Liver (tissue), 9 donors: ENCODE data around the gene CDKL5. TPM values are rescaled to one million over a fixed set of nuclear protein-coding genes. Genes with fewer than 3 reads are reported as not detected.
A peak's percentile ranks its signal among the peaks of the same experiment; 100 is the strongest.

Experiments used
- DNase-seq: peaks from one replicate; pipeline ENCODE4 v3.0.0-alpha.2; 2017; ENCODE audit warnings: low spot score
- H3K27ac ChIP-seq, 2 donors: one replicate each; pipeline ENCODE4 v1.7.0; 2013; ENCODE audit warnings: inconsistent platforms in 2 of 2, low read length in 2 of 2, control low read depth in 1 of 2, low read depth in 1 of 2, mild to moderate bottlenecking in 1 of 2
- H3K27me3 ChIP-seq, 4 donors: one replicate each; pipeline versions ENCODE4 v1.6.1 to v1.7.0; 2013; ENCODE audit warnings: low read length in 3 of 4, inconsistent platforms in 1 of 4, mild to moderate bottlenecking in 1 of 4, moderate library complexity in 1 of 4; ENCODE audit not compliant: control insufficient read depth in 4 of 4, insufficient read depth in 4 of 4
- H3K36me3 ChIP-seq, 4 donors: one replicate each; pipeline versions ENCODE4 v1.6.1 to v1.7.0; 2013; ENCODE audit warnings: low read length in 3 of 4, mild to moderate bottlenecking in 3 of 4, low read depth in 1 of 4, moderate library complexity in 1 of 4; ENCODE audit not compliant: control insufficient read depth in 4 of 4, insufficient read depth in 3 of 4
- H3K4me1 ChIP-seq, 4 donors: one replicate each; pipeline versions ENCODE4 v1.6.1 to v1.7.0; 2013; ENCODE audit warnings: low read length in 3 of 4, mild to moderate bottlenecking in 3 of 4, moderate library complexity in 1 of 4; ENCODE audit not compliant: control insufficient read depth in 4 of 4, insufficient read depth in 4 of 4
- H3K4me3 ChIP-seq, 3 donors: one replicate each; pipeline versions ENCODE4 v1.6.1 to v1.7.0; 2013; ENCODE audit warnings: low read length in 3 of 3, control low read depth in 1 of 3, low read depth in 1 of 3, mild to moderate bottlenecking in 1 of 3
- H3K9ac ChIP-seq, 2 donors: one replicate each; pipeline ENCODE4 v1.7.0; 2013; ENCODE audit warnings: low read length in 2 of 2, mild to moderate bottlenecking in 2 of 2, moderate library complexity in 2 of 2, control low read depth in 1 of 2, low read depth in 1 of 2
- H3K9me3 ChIP-seq, 4 donors: one replicate each; pipeline versions ENCODE4 v1.6.1 to v1.7.0; 2013; ENCODE audit warnings: low read length in 3 of 4; ENCODE audit not compliant: control insufficient read depth in 4 of 4
- EGR1 ChIP-seq, 2 donors: IDR thresholded peaks; 2 replicates each; pipeline ENCODE4 v1.6.1; 2016 to 2018; ENCODE audit warnings: antibody characterized with exemption in 2 of 2, low read depth in 2 of 2
- FOXA1 ChIP-seq: IDR thresholded peaks from 2 replicates; pipeline ENCODE4 v1.6.1; 2016; ENCODE audit warnings: antibody characterized with exemption
- FOXA2 ChIP-seq: IDR thresholded peaks from 2 replicates; pipeline ENCODE4 v1.6.1; 2016; ENCODE audit warnings: antibody characterized with exemption
- GABPA ChIP-seq, 2 donors: IDR thresholded peaks in 1 of 2; conservative IDR thresholded peaks in 1 of 2; 2 replicates each; pipeline ENCODE4 v1.6.1; 2016; ENCODE audit warnings: antibody characterized with exemption in 2 of 2, mild to moderate bottlenecking in 1 of 2, moderate library complexity in 1 of 2
- HNF4A ChIP-seq, 2 donors: conservative IDR thresholded peaks; 2 replicates each; pipeline ENCODE4 v1.6.1; 2016; ENCODE audit warnings: antibody characterized with exemption in 2 of 2, mild to moderate bottlenecking in 2 of 2
- JUND ChIP-seq, 2 donors: IDR thresholded peaks; 2 replicates each; pipeline ENCODE4 v1.6.1; 2016; ENCODE audit warnings: antibody characterized with exemption in 2 of 2
- MAX ChIP-seq: IDR thresholded peaks from 2 replicates; pipeline ENCODE4 v1.6.1; 2016; ENCODE audit warnings: antibody characterized with exemption
- NR2F2 ChIP-seq: IDR thresholded peaks from 2 replicates; pipeline ENCODE4 v1.6.1; 2016; ENCODE audit warnings: antibody characterized with exemption
- RAD21 ChIP-seq, 2 donors: IDR thresholded peaks; 2 replicates each; pipeline ENCODE4 v1.6.1; 2016; ENCODE audit warnings: antibody characterized with exemption in 2 of 2, mild to moderate bottlenecking in 2 of 2
- RXRA ChIP-seq, 2 donors: IDR thresholded peaks; 2 replicates each; pipeline ENCODE4 v1.6.1; 2017 to 2018; ENCODE audit warnings: antibody characterized with exemption in 2 of 2, mild to moderate bottlenecking in 1 of 2
- SP1 ChIP-seq: IDR thresholded peaks from 2 replicates; pipeline ENCODE4 v1.6.1; 2018; ENCODE audit warnings: antibody characterized with exemption, mild to moderate bottlenecking
- TAF1 ChIP-seq: conservative IDR thresholded peaks from 2 replicates; pipeline ENCODE4 v1.6.1; 2016; ENCODE audit warnings: antibody characterized with exemption, mild to moderate bottlenecking
- YY1 ChIP-seq: IDR thresholded peaks from 2 replicates; pipeline ENCODE4 v1.6.1; 2016; ENCODE audit warnings: antibody characterized with exemption, mild to moderate bottlenecking
- WGBS: extraction: QIAGEN DNeasy Blood & Tissue Kit; methylation state at CpG from one replicate; pipeline ENCODE4 v1.1.7; 2013; 5-methylcytosine and 5-hydroxymethylcytosine counted together
- polyA plus RNA-seq, 2 donors: library from polyadenylated mRNA; stranded (reverse) in 1 of 2; unstranded in 1 of 2; fragments of 200-250 nt in 1 of 2; fragments of >200 nt in 1 of 2; fragmentation: Nextera tagmentation in 1 of 2; extraction: Ambion mirVana in 1 of 2; gene quantifications; one replicate each; pipeline versions ENCODE4 v1.2.1 to v1.2.3, GENCODE V29; 2013 to 2015
- total RNA-seq, 2 donors: library from RNA; depleted of rRNA; stranded (reverse); fragments of >200 nt; gene quantifications; one replicate each; pipeline ENCODE4 v1.2.3, GENCODE V29; 2014
- TF ChIP-seq, protein P1 (sequence below): IDR thresholded peaks from 2 replicates; pipeline ENCODE4 v1.6.1; 2016; ENCODE audit warnings: antibody characterized with exemption
- TF ChIP-seq, protein P2 (sequence below): IDR thresholded peaks from 2 replicates; pipeline ENCODE4 v1.6.1; 2016; ENCODE audit warnings: antibody characterized with exemption, mild to moderate bottlenecking
- TF ChIP-seq, protein P3 (sequence below): fragments of 150-350 bp; IDR thresholded peaks from 2 replicates; pipeline ENCODE4 v1.5.1; 2017; ENCODE audit warnings: improper control_type of control experiment, low read depth, low read length; ENCODE audit not compliant: missing input control
- donor health status: healthy.
- donor health status: healthy.
- donor health status: healthy.
- donor health status: healthy.
- donor health status: healthy.

CDKL5 gene
- total and polyA plus RNA-seq, 4 donors = 0.59 to 3.3 (median 2.0) TPM

GRCh38 chrX:18457000-18457399 lies 31.6 kb downstream of the CDKL5 start:
- Histone ChIP-seq H3K27me3 (no peaks in the 10 kb centered on the region), H3K4me1 (peaks cover 0 to 6% (median 1%) of the 10 kb centered on the region in 4 donors), H3K9ac (no peak overlapping the region), H3K27ac (no peak overlapping the region), H3K4me3 (no peak overlapping the region), H3K9me3 (no peaks in the 10 kb centered on the region), H3K36me3 (no peaks in the 10 kb centered on the region)
- no peak for DNase-seq
- 84% methylated on average over 2 of the region's 2 CpGs for WGBS
- TF ChIP-seq MAX = no peak
- no peak for TF ChIP-seq JUND (IDR thresholded peaks at IDR 0.05)
- TF ChIP-seq FOXA1 = no peak
- TF ChIP-seq, protein P1, sequence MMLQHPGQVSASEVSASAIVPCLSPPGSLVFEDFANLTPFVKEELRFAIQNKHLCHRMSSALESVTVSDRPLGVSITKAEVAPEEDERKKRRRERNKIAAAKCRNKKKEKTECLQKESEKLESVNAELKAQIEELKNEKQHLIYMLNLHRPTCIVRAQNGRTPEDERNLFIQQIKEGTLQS = no peak
- no peak for TF ChIP-seq RXRA (IDR thresholded peaks at IDR 0.05)
- TF ChIP-seq RAD21 (IDR thresholded peaks at IDR 0.05) = no peak
- no peak for TF ChIP-seq GABPA (IDR thresholded peaks at IDR 0.05 in 1 of 2, conservative IDR thresholded peaks at IDR 0.05 in 1 of 2)
- no peak for TF ChIP-seq TAF1
- no peak for TF ChIP-seq YY1
- TF ChIP-seq FOXA2 = no peak
- TF ChIP-seq, protein P2, sequence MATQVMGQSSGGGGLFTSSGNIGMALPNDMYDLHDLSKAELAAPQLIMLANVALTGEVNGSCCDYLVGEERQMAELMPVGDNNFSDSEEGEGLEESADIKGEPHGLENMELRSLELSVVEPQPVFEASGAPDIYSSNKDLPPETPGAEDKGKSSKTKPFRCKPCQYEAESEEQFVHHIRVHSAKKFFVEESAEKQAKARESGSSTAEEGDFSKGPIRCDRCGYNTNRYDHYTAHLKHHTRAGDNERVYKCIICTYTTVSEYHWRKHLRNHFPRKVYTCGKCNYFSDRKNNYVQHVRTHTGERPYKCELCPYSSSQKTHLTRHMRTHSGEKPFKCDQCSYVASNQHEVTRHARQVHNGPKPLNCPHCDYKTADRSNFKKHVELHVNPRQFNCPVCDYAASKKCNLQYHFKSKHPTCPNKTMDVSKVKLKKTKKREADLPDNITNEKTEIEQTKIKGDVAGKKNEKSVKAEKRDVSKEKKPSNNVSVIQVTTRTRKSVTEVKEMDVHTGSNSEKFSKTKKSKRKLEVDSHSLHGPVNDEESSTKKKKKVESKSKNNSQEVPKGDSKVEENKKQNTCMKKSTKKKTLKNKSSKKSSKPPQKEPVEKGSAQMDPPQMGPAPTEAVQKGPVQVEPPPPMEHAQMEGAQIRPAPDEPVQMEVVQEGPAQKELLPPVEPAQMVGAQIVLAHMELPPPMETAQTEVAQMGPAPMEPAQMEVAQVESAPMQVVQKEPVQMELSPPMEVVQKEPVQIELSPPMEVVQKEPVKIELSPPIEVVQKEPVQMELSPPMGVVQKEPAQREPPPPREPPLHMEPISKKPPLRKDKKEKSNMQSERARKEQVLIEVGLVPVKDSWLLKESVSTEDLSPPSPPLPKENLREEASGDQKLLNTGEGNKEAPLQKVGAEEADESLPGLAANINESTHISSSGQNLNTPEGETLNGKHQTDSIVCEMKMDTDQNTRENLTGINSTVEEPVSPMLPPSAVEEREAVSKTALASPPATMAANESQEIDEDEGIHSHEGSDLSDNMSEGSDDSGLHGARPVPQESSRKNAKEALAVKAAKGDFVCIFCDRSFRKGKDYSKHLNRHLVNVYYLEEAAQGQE = no peak
- TF ChIP-seq NR2F2 = no peak

GRCh38 chrX:18461431-18461830 lies 36.0 kb downstream of the CDKL5 start:
- Histone ChIP-seq H3K9me3 (no peaks in the 10 kb centered on the region), H3K27me3 (peaks cover 0 to 2% (median 0%) of the 10 kb centered on the region in 4 donors), H3K4me1 (no peaks in the 10 kb centered on the region), H3K36me3 (no peaks in the 10 kb centered on the region), H3K4me3 (no peak overlapping the region), H3K27ac (no peak overlapping the region), H3K9ac (no peak overlapping the region)
- no peak for TF ChIP-seq HNF4A (conservative IDR thresholded peaks at IDR 0.05)
- TF ChIP-seq, protein P3, sequence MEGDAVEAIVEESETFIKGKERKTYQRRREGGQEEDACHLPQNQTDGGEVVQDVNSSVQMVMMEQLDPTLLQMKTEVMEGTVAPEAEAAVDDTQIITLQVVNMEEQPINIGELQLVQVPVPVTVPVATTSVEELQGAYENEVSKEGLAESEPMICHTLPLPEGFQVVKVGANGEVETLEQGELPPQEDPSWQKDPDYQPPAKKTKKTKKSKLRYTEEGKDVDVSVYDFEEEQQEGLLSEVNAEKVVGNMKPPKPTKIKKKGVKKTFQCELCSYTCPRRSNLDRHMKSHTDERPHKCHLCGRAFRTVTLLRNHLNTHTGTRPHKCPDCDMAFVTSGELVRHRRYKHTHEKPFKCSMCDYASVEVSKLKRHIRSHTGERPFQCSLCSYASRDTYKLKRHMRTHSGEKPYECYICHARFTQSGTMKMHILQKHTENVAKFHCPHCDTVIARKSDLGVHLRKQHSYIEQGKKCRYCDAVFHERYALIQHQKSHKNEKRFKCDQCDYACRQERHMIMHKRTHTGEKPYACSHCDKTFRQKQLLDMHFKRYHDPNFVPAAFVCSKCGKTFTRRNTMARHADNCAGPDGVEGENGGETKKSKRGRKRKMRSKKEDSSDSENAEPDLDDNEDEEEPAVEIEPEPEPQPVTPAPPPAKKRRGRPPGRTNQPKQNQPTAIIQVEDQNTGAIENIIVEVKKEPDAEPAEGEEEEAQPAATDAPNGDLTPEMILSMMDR = no peak
- WGBS = 44% methylated on average over 1 of the region's 1 CpG
- no peak for DNase-seq

- Histone ChIP-seq H3K4me3 (no peak overlapping the region), H3K9ac (no peak overlapping the region), H3K27me3 (peaks cover 0 to 2% (median 0%) of the 10 kb centered on the region in 4 donors), H3K36me3 (no peaks in the 10 kb centered on the region), H3K9me3 (no peaks in the 10 kb centered on the region), H3K27ac (no peak overlapping the region), H3K4me1 (no peaks in the 10 kb centered on the region)
- peak in 1 of 2 donors; percentile 16 for TF ChIP-seq JUND (IDR thresholded peaks at IDR 0.05)
- no peak for TF ChIP-seq MAX
- TF ChIP-seq SP1 = peak; percentile 25
- peak; percentile 43 to 56 for TF ChIP-seq RXRA (IDR thresholded peaks at IDR 0.05)
- peak; percentile 33 to 40 for TF ChIP-seq HNF4A (conservative IDR thresholded peaks at IDR 0.05)
- TF ChIP-seq, protein P1 = peak; percentile 21
- no peak for TF ChIP-seq EGR1 (IDR thresholded peaks at IDR 0.05; ENCODE audit: low read depth in 2 of 2)
- no peak for TF ChIP-seq RAD21 (IDR thresholded peaks at IDR 0.05)
- peak; percentile 24 for TF ChIP-seq NR2F2
- no peak for DNase-seq
These were observed 39.1 kb downstream of the CDKL5 start for GRCh38 chrX:18464499-18464898.
